Measurements from ENCODE around the gene AQP1.

Gene AQP1

DNA sequence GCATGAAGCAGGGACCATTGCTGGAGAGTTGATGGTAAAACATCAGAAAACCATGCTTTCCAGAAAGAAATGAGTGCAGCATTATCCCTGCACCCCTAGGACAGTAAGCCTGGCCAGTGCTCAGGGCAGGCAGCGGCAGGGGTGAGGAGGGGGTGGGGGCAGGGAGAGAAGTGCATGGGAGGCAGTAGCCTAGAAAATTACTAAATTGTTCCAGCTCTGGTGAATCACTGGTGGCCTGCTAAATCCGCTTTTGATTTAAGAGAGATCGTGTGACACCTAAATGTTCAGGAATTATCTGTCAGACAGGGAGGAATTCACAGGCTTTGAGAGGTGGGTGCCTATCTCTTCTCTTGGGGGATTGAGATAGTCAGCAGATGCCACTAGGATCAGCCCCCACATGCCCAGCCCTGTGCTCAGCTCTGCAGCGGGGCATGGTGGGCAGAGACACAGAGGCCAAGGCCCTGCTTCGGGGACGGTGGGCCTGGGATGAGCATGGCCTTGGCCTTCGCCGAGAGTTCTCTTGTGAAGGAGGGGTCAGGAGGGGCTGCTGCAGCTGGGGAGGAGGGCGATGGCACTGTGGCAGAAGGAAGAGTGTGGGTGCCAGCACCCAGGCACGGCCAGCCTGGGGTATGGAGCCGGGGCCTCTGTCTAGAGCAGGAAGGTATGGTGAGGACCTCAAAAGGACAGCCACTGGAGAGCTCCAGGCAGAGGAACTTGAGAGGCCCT, 5.0 kb upstream of the AQP1 start:
- DNase-seq (ENCODE audit: low read depth, low spot score), result no peak

GRCh38 chr7:30907527-30908267, 4.0 kb upstream of the AQP1 start:
- DNase-seq (ENCODE audit: low read depth, low spot score), result no peak

GRCh38 chr7:30908681-30909080, 3.0 kb upstream of the AQP1 start:
- no peak for DNase-seq (ENCODE audit: low read depth, low spot score)

DNA sequence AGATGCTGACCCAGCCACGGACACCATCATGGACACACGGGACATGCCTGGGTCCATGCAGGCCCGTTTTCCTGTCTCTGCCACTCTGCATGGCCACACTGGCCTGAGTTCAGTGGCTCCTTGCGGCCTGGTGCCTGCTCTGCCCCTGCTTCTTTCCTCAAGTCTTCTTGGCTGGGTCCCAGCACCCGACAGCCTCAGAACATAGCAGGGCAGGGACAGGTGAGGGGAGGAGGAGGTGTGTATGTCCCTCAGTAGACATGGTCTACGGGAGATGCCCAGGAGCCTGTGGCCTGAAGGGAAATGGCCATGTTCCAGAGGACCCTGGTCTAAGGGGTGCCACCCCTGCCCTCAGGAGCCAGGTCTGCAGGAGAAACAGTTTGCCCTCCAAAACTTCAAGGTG, 2.2 kb upstream of the AQP1 start:
- DNase-seq (ENCODE audit: low read depth, low spot score), result no peak

- DNase-seq (ENCODE audit: low read depth, low spot score), result no peak
These were observed 1.1 kb upstream of the AQP1 start for GRCh38 chr7:30910411-30911073.

- DNase-seq (ENCODE audit: low read depth, low spot score), result no peak
These were observed 520 bp upstream of the AQP1 start for GRCh38 chr7:30911133-30911532.

DNA sequence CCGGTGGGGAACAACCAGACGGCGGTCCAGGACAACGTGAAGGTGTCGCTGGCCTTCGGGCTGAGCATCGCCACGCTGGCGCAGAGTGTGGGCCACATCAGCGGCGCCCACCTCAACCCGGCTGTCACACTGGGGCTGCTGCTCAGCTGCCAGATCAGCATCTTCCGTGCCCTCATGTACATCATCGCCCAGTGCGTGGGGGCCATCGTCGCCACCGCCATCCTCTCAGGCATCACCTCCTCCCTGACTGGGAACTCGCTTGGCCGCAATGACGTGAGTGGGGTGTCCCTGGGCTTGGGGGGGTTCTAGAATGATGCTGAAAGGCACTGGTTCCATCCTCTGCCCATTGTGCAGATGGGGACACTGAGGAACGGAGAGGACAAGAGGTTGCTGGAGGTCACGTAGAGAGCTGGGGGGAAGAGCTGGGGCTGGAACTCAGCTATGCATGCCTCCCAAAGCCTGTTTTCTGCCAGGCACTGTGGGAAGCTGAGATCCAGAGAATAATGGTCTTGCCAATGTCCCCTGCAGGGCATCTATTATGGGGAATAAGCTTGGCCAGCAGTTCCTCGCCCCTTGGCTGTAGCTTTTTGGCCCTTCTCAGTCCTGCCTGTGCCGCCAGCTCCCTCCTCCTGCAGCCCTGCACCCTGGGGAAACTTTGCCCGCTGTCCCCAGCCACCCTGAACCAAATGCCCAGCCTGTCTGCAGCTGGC, 523 bp downstream of the AQP1 start:
- no peak for DNase-seq (ENCODE audit: low read depth, low spot score)

DNA sequence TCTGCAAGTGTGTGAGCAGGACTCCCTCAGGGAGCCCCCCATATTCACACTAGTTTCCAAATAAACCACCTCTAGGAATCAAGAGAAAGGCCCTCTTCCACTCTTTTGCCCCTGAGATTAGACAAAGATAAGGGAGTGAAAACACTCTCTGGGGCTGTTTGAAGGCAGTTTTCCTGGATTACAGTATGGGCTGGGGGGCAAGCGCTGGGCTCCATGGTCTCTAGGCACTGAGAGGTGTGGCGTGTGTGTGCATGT, 1.0 kb downstream of the AQP1 start:
- no peak for DNase-seq (ENCODE audit: low read depth, low spot score)

DNA sequence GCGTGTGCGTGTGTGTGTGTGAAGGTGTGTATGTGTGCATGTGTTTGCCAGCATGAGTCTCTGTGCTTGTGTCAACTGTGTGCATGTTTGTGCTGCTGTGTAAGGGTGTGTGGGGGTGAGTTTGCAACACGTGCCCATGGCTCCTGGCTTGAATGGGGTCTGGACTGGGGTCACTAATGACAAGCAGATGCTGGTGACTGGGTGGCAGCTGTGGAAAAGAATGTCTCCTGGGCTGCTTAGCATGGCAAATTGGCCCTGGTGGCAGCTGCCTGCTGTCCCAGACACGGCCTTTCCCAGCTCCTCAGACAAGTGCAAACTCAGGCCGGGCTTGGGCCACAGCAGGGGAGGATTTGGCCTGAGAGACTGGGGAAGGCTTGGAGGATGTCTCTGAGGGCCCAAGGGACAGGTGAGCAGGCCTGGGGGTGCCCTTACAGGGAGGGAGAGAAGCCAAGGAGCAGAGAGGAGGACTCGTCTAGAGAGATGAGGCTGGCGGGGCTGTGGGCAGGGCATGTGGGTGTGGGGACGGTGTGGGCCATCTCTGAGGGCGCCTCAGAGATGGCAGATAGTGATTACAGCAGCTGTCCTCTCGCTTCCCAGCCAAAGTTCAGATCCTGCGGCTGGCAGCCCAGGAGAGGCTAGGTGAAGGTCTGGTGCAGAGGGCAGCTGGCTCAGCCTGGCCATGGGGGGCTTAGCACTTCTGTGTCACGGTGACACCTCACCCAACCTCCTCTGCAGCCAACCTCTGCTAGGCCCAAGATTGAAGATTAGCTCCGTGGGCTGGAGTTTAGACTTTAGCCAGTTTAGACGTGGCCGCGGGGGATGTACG, 1.5 kb downstream of the AQP1 start:
- DNase-seq (ENCODE audit: low read depth, low spot score), result no peak

GRCh38 chr7:30913821-30914515, 2.3 kb downstream of the AQP1 start:
- DNase-seq (ENCODE audit: low read depth, low spot score), result no peak

DNA sequence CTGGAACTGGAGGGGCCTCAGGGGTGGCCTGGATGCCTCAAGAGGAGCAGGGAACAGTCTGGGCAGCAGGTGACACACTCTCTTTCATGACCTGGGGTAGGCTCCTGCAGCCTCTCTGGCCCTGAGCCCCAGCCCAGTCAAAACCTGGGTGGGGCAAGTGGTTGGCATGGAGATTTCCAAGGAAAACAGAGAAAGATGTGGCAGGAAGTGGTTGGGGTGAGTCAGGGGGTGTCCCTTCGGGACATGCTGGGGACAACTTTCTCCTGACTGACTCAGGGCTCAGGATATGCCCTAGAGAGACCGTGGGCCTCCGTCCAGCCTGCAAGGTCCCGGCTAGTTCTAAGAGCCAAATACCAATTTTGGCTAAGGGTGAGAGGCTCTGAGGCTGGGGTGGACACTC, 2.9 kb downstream of the AQP1 start:
- no peak for DNase-seq (ENCODE audit: low read depth, low spot score)

DNA sequence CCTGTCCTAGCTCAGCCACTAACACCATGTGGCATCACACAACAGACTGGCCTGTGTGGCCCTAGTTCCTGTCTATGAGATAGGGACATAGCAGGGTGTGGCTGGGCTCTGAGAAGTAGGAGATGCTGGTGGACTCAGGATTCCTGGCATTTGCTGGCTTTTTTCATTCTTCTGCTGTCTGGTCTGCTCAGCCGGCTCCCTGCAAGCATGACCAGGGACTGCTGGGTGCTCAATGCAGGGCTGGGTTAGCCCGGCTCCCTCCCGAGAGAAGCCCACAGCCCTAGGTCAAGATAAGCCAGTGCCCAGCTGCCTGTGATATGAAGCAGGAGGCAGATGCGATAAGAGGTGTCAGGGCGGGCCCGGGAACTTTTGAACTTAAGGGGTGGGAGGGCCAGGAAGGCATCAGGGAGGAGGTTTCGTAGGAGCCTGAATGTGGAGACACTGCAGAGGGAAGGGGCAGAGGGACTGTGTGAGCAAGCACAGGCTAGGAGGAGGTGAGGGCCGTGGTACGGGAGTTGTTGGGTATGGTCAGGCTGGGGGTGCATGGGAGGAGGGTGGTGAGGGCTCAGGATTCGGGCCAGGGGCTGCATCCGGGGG, 3.5 kb downstream of the AQP1 start:
- DNase-seq (ENCODE audit: low read depth, low spot score), result no peak

DNA sequence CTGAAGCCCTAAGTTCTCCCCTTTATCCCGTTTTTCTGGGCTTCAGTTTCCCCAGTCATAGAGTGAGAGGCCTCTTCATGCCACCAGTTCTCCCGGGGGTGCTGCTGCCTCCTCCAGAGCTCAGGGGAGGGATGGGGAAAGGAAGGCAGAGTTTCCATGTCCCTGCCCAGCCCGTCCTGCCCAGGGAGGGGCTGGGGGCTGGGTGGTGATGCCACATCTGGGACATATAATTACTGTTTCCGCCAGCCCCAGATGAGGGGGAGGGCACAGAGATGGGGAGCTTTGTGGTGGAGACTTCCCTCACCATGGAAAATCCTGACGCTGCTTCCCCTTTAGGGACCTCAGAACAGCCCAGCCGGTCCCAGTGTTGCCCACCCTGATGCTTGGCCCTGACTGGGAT, 4.1 kb downstream of the AQP1 start:
- no peak for DNase-seq (ENCODE audit: low read depth, low spot score)

GRCh38 chr7:30916255-30916654, 4.6 kb downstream of the AQP1 start:
- DNase-seq (ENCODE audit: low read depth, low spot score), result no peak

DNA sequence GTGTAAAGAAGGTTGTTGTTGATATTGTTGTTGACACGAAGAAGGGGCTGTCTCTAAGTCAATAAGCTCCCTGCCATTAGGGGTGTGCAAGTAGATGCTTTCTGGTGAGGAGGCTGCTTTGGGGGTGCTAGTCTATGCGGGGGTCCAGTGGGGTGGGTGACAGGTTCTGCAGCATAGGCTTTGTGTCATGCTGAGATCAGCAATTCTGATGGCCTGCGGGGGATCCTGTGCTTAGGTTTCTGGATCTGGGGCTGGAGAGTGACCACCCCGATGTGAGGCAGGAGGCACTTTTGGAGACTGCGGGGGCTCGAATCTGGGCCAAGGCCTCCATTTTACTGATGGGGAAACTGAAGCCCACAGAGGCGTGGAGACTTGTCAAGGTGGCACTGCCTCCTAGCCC, 5.1 kb downstream of the AQP1 start:
- DNase-seq (ENCODE audit: low read depth, low spot score), result no peak

GRCh38 chr7:30917216-30917893, 5.7 kb downstream of the AQP1 start:
- no peak for DNase-seq (ENCODE audit: low read depth, low spot score)

- no peak for DNase-seq (ENCODE audit: low read depth, low spot score)
These were observed 7.0 kb downstream of the AQP1 start for GRCh38 chr7:30918676-30919075.

DNA sequence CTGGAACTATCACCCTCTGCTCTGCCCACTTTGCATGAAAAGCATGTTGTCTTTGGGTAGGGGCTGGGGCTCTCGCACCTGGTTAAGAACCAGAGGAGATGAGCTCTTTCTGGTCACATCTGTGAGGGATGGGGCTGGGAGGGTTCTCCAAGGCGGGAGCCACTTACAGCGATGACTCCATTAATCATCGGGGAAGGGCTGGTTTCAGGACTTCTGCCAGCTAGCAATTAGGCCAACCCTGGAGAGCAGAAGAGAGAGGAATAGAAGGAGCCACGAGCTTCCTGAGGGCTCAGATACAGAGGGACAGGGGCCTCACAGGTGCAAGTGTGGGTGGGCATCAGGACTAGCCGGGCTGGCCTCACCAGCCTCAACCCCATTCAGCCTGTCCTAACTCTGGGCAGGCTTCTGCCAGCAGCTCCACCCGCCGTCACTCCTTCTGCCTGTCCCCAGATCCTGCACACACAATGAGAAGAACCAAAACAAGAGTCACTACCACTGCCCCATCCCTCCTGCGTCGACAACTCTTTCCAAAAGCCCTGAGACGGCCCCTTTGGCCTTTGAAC, 8.4 kb downstream of the AQP1 start:
- DNase-seq (ENCODE audit: low read depth, low spot score), result no peak
